PFSK-1 (cell line): ENCODE results near the gene GPC3.

ENCODE experiments used
- POLR2AphosphoS5 ChIP-seq: IDR thresholded peaks from 2 replicates; pipeline ENCODE4 v1.6.1; 2012; ENCODE audit warnings: low read depth, mild to moderate bottlenecking, control low read depth, low read length, moderate library complexity
- SIN3A ChIP-seq: IDR thresholded peaks from 2 replicates; pipeline ENCODE4 v1.6.1; 2012; ENCODE audit warnings: mild to moderate bottlenecking, low read length, moderate library complexity, borderline replicate concordance; ENCODE audit not compliant: insufficient read depth

GRCh38 chrX:133669214-133669613 lies 316.2 kb downstream of the GPC3 start:
- TF ChIP-seq SIN3A, result no peak
- no peak for TF ChIP-seq POLR2AphosphoS5
